ENCODE measurements around the gene SLC22A17.

- no peak for TF ChIP-seq POLR2AphosphoS5 (IDR thresholded peaks at IDR 0.05; ENCODE audit: low read depth, low read length)
- TF ChIP-seq CTCF (IDR thresholded peaks at IDR 0.05 in 2 of 3, conservative IDR thresholded peaks at IDR 0.05 in 1 of 3; ENCODE audit: borderline replicate concordance in 1 of 3, insufficient read depth in 1 of 3, low read depth in 2 of 3, low read length in 2 of 3), result no peak
- TF ChIP-seq POLR2A (IDR thresholded peaks at IDR 0.05; ENCODE audit: borderline replicate concordance, extremely low read depth, insufficient read depth, insufficient read length), result no peak
- TF ChIP-seq SP1 (IDR thresholded peaks at IDR 0.05; ENCODE audit: low read depth), result no peak
- TF ChIP-seq ZFX (IDR thresholded peaks at IDR 0.05), result no peak
- no peak for TF ChIP-seq SRF (IDR thresholded peaks at IDR 0.05; ENCODE audit: low read depth)
These were observed 44.7 kb downstream of the SLC22A17 start for GRCh38 chr14:23307687-23308644.
